Transverse colon (tissue), 4 donors: ENCODE data around the gene DHRS13. TPM values are rescaled to one million over a fixed set of nuclear protein-coding genes. Genes with fewer than 3 reads are reported as not detected.

Experiments
- DNase-seq: peaks from one replicate; pipeline ENCODE4 v3.0.0-alpha.2; 2019
- H3K27ac ChIP-seq, 4 donors: fragments of 200-600 bp; sonication (generic); 2 replicates each; pipeline ENCODE4 v1.5.1; 2016 to 2018; ENCODE audit warnings: inconsistent platforms in 4 of 4
- H3K27me3 ChIP-seq: fragments of 200-600 bp; sonication (generic); 2 replicates; pipeline ENCODE4 v1.5.1; 2017; ENCODE audit warnings: inconsistent platforms
- H3K36me3 ChIP-seq, 4 donors: fragments of 200-600 bp; sonication (generic); 2 replicates each; pipeline ENCODE4 v1.5.1; 2017 to 2019; ENCODE audit warnings: inconsistent platforms in 4 of 4
- H3K4me1 ChIP-seq, 4 donors: fragments of 200-600 bp; sonication (generic); 2 replicates each; pipeline ENCODE4 v1.5.1; 2017 to 2020; ENCODE audit warnings: inconsistent platforms in 4 of 4
- H3K4me3 ChIP-seq, 4 donors: fragments of 200-600 bp; sonication (generic); 1 replicate in 1 of 4; 2 replicates in 3 of 4; pipeline versions ENCODE4 v1.5.1 to v1.6.1; 2017 to 2019; ENCODE audit warnings: inconsistent platforms in 4 of 4
- H3K9me3 ChIP-seq, 2 donors: fragments of 200-600 bp; sonication (generic); 2 replicates each; pipeline ENCODE4 v1.5.1; 2017 to 2019; ENCODE audit warnings: inconsistent platforms in 2 of 2
- EP300 ChIP-seq: sonication (generic); formaldehyde crosslinking; IDR thresholded peaks from one replicate; pipeline ENCODE4 v1.6.1; 2017; ENCODE audit warnings: antibody characterized with exemption, low read depth
- POLR2A ChIP-seq: fragments of 450-650 bp; IDR thresholded peaks from one replicate; pipeline ENCODE4 v1.6.1; 2016; ENCODE audit warnings: antibody characterized with exemption, mild to moderate bottlenecking, moderate library complexity
- POLR2AphosphoS5 ChIP-seq, 3 donors: sonication (generic); formaldehyde crosslinking; IDR thresholded peaks; one replicate each; pipeline ENCODE4 v1.6.1; 2016; ENCODE audit warnings: antibody characterized with exemption in 3 of 3
- WGBS, 2 donors: methylation state at CpG; one replicate each; pipeline ENCODE4 v1.1.5; 2018; ENCODE audit warnings: low coverage in 1 of 2; 5-methylcytosine and 5-hydroxymethylcytosine counted together
- in situ Hi-C, 4 donors: fragments of 200-750 bp; cut with MboI; loops; one replicate each; pipeline versions ENCODE4 v1.15.0 to v1.15.1; 2017; ENCODE audit warnings: low sequenced_read_pairs in 3 of 4, low pct_ligation_motif_present in 1 of 4, low pct_unique_long_range_greater_than_20kb in 1 of 4
- intact Hi-C: fragments of 100-400 bp; cut with DNase I; formaldehyde crosslinking; loops from one replicate; pipeline ENCODE4 v1.15.1; 2023; ENCODE audit warnings: low total_unique reads
- total RNA-seq, 4 donors: library from RNA; depleted of rRNA; stranded (reverse); fragments of >200 nt; gene quantifications; one replicate each; pipeline ENCODE4 v1.1.0, GENCODE V29; 2016
- TF ChIP-seq, protein P1 (sequence below), 5 experiments: fragments of 200-600 bp in 3 of 5; fragments of 450-650 bp in 2 of 5; sonication (generic) in 3 of 5; IDR thresholded peaks; 1 replicate in 2 of 5; 2 replicates in 3 of 5; pipeline ENCODE4 v1.5.1; 2016 to 2017; ENCODE audit warnings: antibody characterized with exemption in 5 of 5, inconsistent platforms in 3 of 5, mild to moderate bottlenecking in 2 of 5, moderate library complexity in 1 of 5

Gene DHRS13
- total RNA-seq, 4 donors from 2014 or later, result 2.2 to 6.5 (median 6.0) TPM

DNA sequence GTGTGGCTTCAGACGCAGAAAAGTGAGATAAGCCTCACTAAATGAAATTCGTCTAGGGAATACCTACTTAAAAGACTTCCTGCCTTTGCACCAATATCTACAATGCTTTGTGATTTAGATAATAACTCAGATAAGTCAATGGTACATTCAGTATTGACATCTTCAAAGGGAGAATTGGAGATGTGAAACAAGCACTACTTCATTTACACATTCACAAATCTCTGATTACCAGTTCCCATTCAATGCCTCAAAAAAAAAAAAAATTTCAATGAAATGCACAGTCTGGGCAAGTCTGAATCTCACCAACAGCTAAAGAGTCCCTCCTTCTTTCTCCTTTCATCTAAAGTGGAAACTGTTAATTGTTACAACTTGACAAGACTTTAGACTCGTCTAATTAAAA is 44.8 kb upstream of the DHRS13 start:
- Histone ChIP-seq H3K4me1 (peaks cover 27 to 54% (median 39%) of the 10 kb centered on the region in 4 donors), H3K4me3 (no peak overlapping the region), H3K27ac (peak overlapping the region; percentile 98 to 99 (median 98)), H3K36me3 (no peaks in the 10 kb centered on the region), H3K9me3 (no peaks in the 10 kb centered on the region), H3K27me3 (no peaks in the 10 kb centered on the region)
- TF ChIP-seq POLR2A (no peak), EP300 (no peak), POLR2AphosphoS5 (IDR thresholded peaks at IDR 0.05) (no peak)
- TF ChIP-seq, protein P1, sequence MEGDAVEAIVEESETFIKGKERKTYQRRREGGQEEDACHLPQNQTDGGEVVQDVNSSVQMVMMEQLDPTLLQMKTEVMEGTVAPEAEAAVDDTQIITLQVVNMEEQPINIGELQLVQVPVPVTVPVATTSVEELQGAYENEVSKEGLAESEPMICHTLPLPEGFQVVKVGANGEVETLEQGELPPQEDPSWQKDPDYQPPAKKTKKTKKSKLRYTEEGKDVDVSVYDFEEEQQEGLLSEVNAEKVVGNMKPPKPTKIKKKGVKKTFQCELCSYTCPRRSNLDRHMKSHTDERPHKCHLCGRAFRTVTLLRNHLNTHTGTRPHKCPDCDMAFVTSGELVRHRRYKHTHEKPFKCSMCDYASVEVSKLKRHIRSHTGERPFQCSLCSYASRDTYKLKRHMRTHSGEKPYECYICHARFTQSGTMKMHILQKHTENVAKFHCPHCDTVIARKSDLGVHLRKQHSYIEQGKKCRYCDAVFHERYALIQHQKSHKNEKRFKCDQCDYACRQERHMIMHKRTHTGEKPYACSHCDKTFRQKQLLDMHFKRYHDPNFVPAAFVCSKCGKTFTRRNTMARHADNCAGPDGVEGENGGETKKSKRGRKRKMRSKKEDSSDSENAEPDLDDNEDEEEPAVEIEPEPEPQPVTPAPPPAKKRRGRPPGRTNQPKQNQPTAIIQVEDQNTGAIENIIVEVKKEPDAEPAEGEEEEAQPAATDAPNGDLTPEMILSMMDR (IDR thresholded peaks at IDR 0.05), result no peak
- 30 to 37% methylated on average over 3 of the region's 3 CpGs for WGBS, 2 donors
- no peak for DNase-seq
- in situ Hi-C loops, result no loop called here
- intact Hi-C loops, result no loop called here

DNA sequence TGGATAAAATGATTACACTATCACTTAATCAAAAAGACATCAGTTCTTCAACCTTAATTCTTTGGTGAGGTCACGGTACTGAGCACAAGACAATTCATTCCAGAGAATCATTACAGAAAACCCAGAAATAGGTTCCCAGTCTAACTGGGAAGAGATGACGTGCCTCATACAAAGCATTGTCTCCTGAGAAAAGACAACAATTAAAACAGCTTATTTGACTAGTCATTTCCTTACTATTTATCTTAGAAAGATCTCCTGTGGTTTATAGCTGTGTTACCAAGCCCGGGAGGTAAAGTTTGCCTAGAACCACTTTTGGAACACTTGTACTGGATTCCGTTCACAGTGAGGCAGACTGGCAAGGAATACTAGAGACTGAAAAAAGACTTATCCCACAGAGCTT is 43.4 kb upstream of the DHRS13 start:
- H3K36me3 ChIP-seq, result no peaks in the 10 kb centered on the region
- in situ Hi-C loops (no loop called here), intact Hi-C loops (no loop called here)
- TF ChIP-seq, protein P1 (IDR thresholded peaks at IDR 0.05), result no peak
- TF ChIP-seq POLR2A (no peak), POLR2AphosphoS5 (IDR thresholded peaks at IDR 0.05) (no peak), EP300 (no peak)
- peaks cover 29 to 66% (median 38%) of the 10 kb centered on the region in 4 donors for H3K4me1 ChIP-seq
- no peaks in the 10 kb centered on the region for H3K27me3 ChIP-seq
- WGBS, 2 donors, result 21 to 45% methylated on average over 3 to 4 of the region's 4 CpGs
- H3K27ac ChIP-seq, result peak overlapping the region; percentile 32 to 99 (median 66)
- no peak overlapping the region for H3K4me3 ChIP-seq
- no peak for DNase-seq
- no peaks in the 10 kb centered on the region for H3K9me3 ChIP-seq

DNA sequence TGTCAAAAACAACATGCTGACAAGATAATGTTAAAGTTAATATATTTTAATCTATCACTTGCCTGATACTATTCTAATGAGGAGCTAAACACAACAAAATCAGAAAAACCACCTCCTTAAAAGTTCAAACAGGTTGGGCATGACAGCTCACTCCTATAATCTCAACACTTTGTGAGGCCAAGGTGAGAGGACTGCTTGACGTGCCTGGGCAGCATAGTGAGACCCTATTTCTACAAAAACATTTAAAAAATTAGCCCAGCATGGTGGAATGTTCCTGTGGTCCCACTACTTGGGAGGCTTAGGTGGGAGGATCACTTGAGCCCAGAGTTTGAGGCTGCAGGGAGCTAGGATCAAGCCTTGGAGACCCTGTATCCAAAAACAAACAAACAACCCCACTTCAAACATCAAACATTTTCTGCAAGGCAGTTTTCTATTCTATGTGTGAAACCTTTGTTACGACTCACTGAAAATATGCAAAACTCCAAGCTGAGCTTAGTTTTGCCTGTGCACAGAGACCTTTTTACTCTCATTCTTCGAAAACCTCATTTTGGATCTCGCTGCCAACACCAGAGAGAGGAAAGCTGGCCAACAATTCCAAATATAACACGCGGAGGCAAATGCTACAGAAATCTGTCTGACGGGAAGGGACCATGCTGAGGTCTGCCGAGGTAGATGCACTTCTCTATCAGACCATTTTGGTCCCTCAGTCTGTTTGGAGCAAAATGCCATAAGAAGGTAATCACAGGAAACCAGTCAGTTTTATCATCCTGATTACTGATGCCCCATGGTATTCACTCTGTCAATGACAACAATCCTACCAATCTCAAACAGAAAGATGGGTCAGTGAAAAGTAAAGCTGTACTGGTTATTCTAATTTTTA is 42.2 kb upstream of the DHRS13 start:
- H3K4me3 ChIP-seq, result no peak overlapping the region
- intact Hi-C loops, result no loop called here
- no peaks in the 10 kb centered on the region for H3K9me3 ChIP-seq
- WGBS, 2 donors, result 64 to 70% methylated on average over 3 to 8 of the region's 8 CpGs
- in situ Hi-C loops, result no loop called here
- TF ChIP-seq POLR2A (no peak), EP300 (no peak), POLR2AphosphoS5 (IDR thresholded peaks at IDR 0.05) (no peak)
- TF ChIP-seq, protein P1 (IDR thresholded peaks at IDR 0.05), result no peak
- peaks cover 35 to 77% (median 45%) of the 10 kb centered on the region in 4 donors for H3K4me1 ChIP-seq
- no peaks in the 10 kb centered on the region for H3K36me3 ChIP-seq
- no peak for DNase-seq
- H3K27ac ChIP-seq, result peak overlapping the region in 3 of 4 donors; percentile 32 to 98 (median 33)
- H3K27me3 ChIP-seq, result no peaks in the 10 kb centered on the region

DNA sequence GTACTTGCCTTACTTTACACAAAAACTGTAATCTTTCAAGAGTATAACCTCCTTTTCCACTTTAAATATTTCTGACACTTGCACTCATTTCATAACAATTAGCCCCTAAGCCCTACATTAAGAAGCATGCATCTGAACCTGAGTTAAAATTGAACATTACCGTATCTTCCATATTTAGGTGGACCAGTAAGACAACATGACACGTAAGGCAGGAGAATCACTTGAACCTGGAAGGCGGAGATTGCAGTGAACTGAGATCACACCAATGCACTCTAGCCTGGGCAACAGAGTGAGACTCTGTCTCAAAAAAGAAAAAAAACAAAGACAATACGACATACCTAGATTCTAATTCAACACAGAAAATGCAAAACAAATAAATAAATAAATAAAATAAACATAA is 41.5 kb upstream of the DHRS13 start:
- DNase-seq, result no peak
- Histone ChIP-seq H3K27me3 (no peaks in the 10 kb centered on the region), H3K4me1 (peaks cover 41 to 85% (median 47%) of the 10 kb centered on the region in 4 donors), H3K9me3 (no peaks in the 10 kb centered on the region), H3K4me3 (no peak overlapping the region), H3K36me3 (no peaks in the 10 kb centered on the region), H3K27ac (no peak overlapping the region)
- 79 to 90% methylated on average over 4 of the region's 4 CpGs for WGBS, 2 donors
- in situ Hi-C loops, result no loop called here
- no peak for TF ChIP-seq POLR2AphosphoS5 (IDR thresholded peaks at IDR 0.05)
- TF ChIP-seq, protein P1 (IDR thresholded peaks at IDR 0.05), result no peak
- TF ChIP-seq POLR2A, result no peak
- no peak for TF ChIP-seq EP300
- intact Hi-C loops, result no loop called here
